Uterus (tissue), 2 donors: ENCODE results near the gene CSKMT.

Source experiments
- CTCF ChIP-seq, 4 experiments: fragments of 200-600 bp in 2 of 4; fragments of 450-650 bp in 2 of 4; sonication (generic) in 2 of 4; IDR thresholded peaks; one replicate each; pipeline ENCODE4 v1.5.1; 2016 to 2019; ENCODE audit warnings: antibody characterized with exemption in 4 of 4, mild to moderate bottlenecking in 2 of 4, moderate library complexity in 1 of 4
- POLR2A ChIP-seq, 2 donors: fragments of 450-650 bp; IDR thresholded peaks; one replicate each; pipeline ENCODE4 v1.6.1; 2016; ENCODE audit warnings: antibody characterized with exemption in 2 of 2, mild to moderate bottlenecking in 1 of 2, moderate library complexity in 1 of 2

DNA sequence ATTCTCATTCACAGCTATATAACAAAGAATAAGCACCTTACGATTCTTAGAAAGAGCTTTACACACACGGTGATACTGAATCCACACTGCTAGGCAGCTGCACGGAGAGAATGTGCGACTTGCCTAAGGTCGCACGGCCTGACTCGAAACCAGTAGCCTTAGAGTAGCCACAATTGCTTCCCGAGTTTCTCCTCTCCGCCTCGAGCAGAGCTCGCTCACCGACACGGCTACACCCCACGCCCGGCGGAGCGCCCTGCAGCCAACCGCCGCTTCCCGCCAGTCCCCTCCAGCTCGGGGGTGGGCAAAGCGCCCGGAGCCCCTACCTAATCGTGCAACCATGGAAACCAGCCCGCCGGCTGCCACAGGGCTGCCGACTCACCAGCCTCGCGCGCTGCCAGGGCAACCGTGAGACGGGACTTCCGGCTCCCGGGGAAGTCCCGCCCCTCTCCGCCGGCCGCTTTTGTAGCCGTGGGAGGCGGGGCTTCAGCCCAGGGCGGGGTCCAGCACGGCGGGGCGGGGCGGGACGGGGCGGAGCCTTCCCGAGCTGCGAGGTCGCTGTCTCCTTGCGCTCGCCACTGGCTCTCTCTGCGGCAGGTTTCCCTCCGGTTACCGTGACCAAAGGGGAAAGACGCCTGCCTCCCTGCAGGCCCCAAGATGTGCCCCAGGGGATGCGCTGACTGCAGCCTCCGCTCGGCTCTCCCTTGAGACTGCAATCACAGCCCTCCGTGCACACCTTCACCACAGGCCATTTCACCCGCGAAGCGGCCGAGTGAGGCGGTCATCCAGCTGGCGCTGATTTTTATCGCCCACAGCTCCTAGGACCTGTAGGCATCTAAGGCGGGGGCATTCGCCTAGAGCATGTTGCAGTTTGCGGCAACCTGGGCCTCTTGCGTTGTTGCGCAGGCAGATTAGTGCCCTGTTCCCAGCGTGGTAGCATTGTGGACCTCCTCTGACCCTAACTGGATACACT, 41.1 kb downstream of the CSKMT start:
- TF ChIP-seq POLR2A (IDR thresholded peaks at IDR 0.05) (peak in 1 of 2 donors; percentile 57), CTCF (IDR thresholded peaks at IDR 0.05) (no peak)
